Memory B cell (primary cell): ENCODE measurements around the gene CAMSAP2.
"Not testable (repeated sequence)": the region's sequence is repeated elsewhere in the genome, so short reads cannot be mapped to it uniquely, and the experiment has no call there.

ENCODE experiments used
- ATAC-seq: fragments of 150-1000 bp; cut with Tn5 transposase; 2 replicates; pipeline ENCODE4 v1.10.0; 2021; ENCODE audit warnings: low read depth, mild to moderate bottlenecking, moderate library complexity
- DNase-seq, 2 donors: peaks; one replicate each; pipeline ENCODE4 v3.0.0; 2022; ENCODE audit warnings: low spot score in 2 of 2
- H3K27ac Mint-ChIP-seq: one replicate; pipeline ENCODE4 v1.8.0; 2022; ENCODE audit warnings: mild to moderate bottlenecking, moderate library complexity, mixed read lengths
- H3K27me3 Mint-ChIP-seq: one replicate; pipeline ENCODE4 v1.8.0; 2022; ENCODE audit warnings: mixed read lengths
- H3K36me3 Mint-ChIP-seq: one replicate; pipeline ENCODE4 v1.8.0; 2022; ENCODE audit warnings: mild to moderate bottlenecking, mixed read lengths
- H3K4me1 Mint-ChIP-seq: one replicate; pipeline ENCODE4 v1.8.0; 2022; ENCODE audit warnings: mixed read lengths
- H3K4me3 Mint-ChIP-seq: one replicate; pipeline ENCODE4 v1.8.0; 2022; ENCODE audit warnings: mild to moderate bottlenecking, moderate library complexity, mixed read lengths
- H3K9me3 Mint-ChIP-seq: one replicate; pipeline ENCODE4 v1.8.0; 2022; ENCODE audit warnings: mixed read lengths

The CAMSAP2 gene

GRCh38 chr1:200783926-200784325 lies 45.2 kb downstream of the CAMSAP2 start:
- H3K9me3 Mint-ChIP-seq = peaks cover 4% of the 10 kb centered on the region
- no peak overlapping the region for H3K27ac Mint-ChIP-seq
- DNase-seq (no peak), ATAC-seq (no peak)
- peaks cover 5% of the 10 kb centered on the region for H3K36me3 Mint-ChIP-seq
- peaks cover 1% of the 10 kb centered on the region for H3K27me3 Mint-ChIP-seq
- H3K4me1 Mint-ChIP-seq = peaks cover 5% of the 10 kb centered on the region
- H3K4me3 Mint-ChIP-seq = no peak overlapping the region

GRCh38 chr1:200784576-200784975 lies 45.9 kb downstream of the CAMSAP2 start:
- no peak overlapping the region for H3K27ac Mint-ChIP-seq
- no peak overlapping the region for H3K4me3 Mint-ChIP-seq
- H3K9me3 Mint-ChIP-seq = peaks cover 4% of the 10 kb centered on the region
- ATAC-seq = no peak
- DNase-seq = no peak
- H3K4me1 Mint-ChIP-seq = peaks cover 5% of the 10 kb centered on the region
- H3K27me3 Mint-ChIP-seq = peaks cover 3% of the 10 kb centered on the region
- H3K36me3 Mint-ChIP-seq = peaks cover 5% of the 10 kb centered on the region

GRCh38 chr1:200786788-200787187 lies 48.1 kb downstream of the CAMSAP2 start:
- Mint-ChIP-seq H3K9me3 (peaks cover 4% of the 10 kb centered on the region), H3K36me3 (peaks cover 5% of the 10 kb centered on the region), H3K27me3 (peaks cover 4% of the 10 kb centered on the region), H3K4me1 (no peaks in the 10 kb centered on the region), H3K4me3 (no peak overlapping the region), H3K27ac (no peak overlapping the region)
- ATAC-seq (no peak), DNase-seq (no peak)

- Mint-ChIP-seq H3K9me3 (peaks cover 8% of the 10 kb centered on the region), H3K27ac (no peak overlapping the region), H3K4me1 (no peaks in the 10 kb centered on the region), H3K27me3 (peaks cover 4% of the 10 kb centered on the region), H3K36me3 (peaks cover 5% of the 10 kb centered on the region), H3K4me3 (no peak overlapping the region)
- ATAC-seq = no peak
- no peak for DNase-seq
These were observed 49.2 kb downstream of the CAMSAP2 start for GRCh38 chr1:200787896-200788387.

GRCh38 chr1:200791012-200791411 lies 52.3 kb downstream of the CAMSAP2 start:
- H3K4me1 Mint-ChIP-seq, ATAC-seq, H3K4me3 Mint-ChIP-seq, H3K9me3 Mint-ChIP-seq, DNase-seq, H3K27ac Mint-ChIP-seq, H3K36me3 Mint-ChIP-seq, H3K27me3 Mint-ChIP-seq: not testable (repeated sequence)

- DNase-seq (no peak), ATAC-seq (no peak)
- Mint-ChIP-seq H3K27ac (no peak overlapping the region), H3K4me1 (no peaks in the 10 kb centered on the region), H3K9me3 (peaks cover 3% of the 10 kb centered on the region), H3K27me3 (peaks cover 3% of the 10 kb centered on the region), H3K4me3 (no peak overlapping the region), H3K36me3 (no peaks in the 10 kb centered on the region)
These were observed 55.0 kb downstream of the CAMSAP2 start for GRCh38 chr1:200793677-200794076.

GRCh38 chr1:200794506-200795065 lies 55.9 kb downstream of the CAMSAP2 start:
- Mint-ChIP-seq H3K36me3 (no peaks in the 10 kb centered on the region), H3K27ac (no peak overlapping the region), H3K27me3 (peaks cover 1% of the 10 kb centered on the region), H3K4me3 (no peak overlapping the region), H3K9me3 (peaks cover 3% of the 10 kb centered on the region), H3K4me1 (no peaks in the 10 kb centered on the region)
- DNase-seq (no peak), ATAC-seq (no peak)

- Mint-ChIP-seq H3K27me3 (peaks cover 1% of the 10 kb centered on the region), H3K27ac (no peak overlapping the region), H3K9me3 (peaks cover 3% of the 10 kb centered on the region), H3K4me3 (no peak overlapping the region), H3K4me1 (no peaks in the 10 kb centered on the region), H3K36me3 (no peaks in the 10 kb centered on the region)
- ATAC-seq (no peak), DNase-seq (no peak)
These were observed 56.5 kb downstream of the CAMSAP2 start for GRCh38 chr1:200795156-200795555.

GRCh38 chr1:200802042-200802441 lies 63.3 kb downstream of the CAMSAP2 start:
- DNase-seq = no peak
- Mint-ChIP-seq H3K27ac (no peak overlapping the region), H3K27me3 (peaks cover 6% of the 10 kb centered on the region), H3K4me3 (no peak overlapping the region), H3K4me1 (peaks cover 4% of the 10 kb centered on the region), H3K36me3 (no peaks in the 10 kb centered on the region), H3K9me3 (no peaks in the 10 kb centered on the region)
- ATAC-seq = no peak

GRCh38 chr1:200802865-200803512 lies 64.3 kb downstream of the CAMSAP2 start:
- Mint-ChIP-seq H3K36me3 (no peaks in the 10 kb centered on the region), H3K27ac (no peak overlapping the region), H3K27me3 (peaks cover 6% of the 10 kb centered on the region), H3K4me1 (peaks cover 4% of the 10 kb centered on the region), H3K9me3 (no peaks in the 10 kb centered on the region), H3K4me3 (no peak overlapping the region)
- peak; percentile 63 to 66 for DNase-seq
- peak; percentile 84 for ATAC-seq

GRCh38 chr1:200805719-200806118 lies 67.0 kb downstream of the CAMSAP2 start:
- peaks cover 8% of the 10 kb centered on the region for H3K27me3 Mint-ChIP-seq
- H3K4me1 Mint-ChIP-seq = peaks cover 4% of the 10 kb centered on the region
- no peaks in the 10 kb centered on the region for H3K9me3 Mint-ChIP-seq
- ATAC-seq = no peak
- no peak for DNase-seq
- no peaks in the 10 kb centered on the region for H3K36me3 Mint-ChIP-seq
- H3K27ac Mint-ChIP-seq = no peak overlapping the region
- no peak overlapping the region for H3K4me3 Mint-ChIP-seq

GRCh38 chr1:200808846-200809245 lies 70.2 kb downstream of the CAMSAP2 start:
- Mint-ChIP-seq H3K9me3 (no peaks in the 10 kb centered on the region), H3K4me1 (no peaks in the 10 kb centered on the region), H3K36me3 (no peaks in the 10 kb centered on the region), H3K27me3 (peaks cover 12% of the 10 kb centered on the region), H3K27ac (no peak overlapping the region), H3K4me3 (no peak overlapping the region)
- DNase-seq (no peak), ATAC-seq (no peak)

GRCh38 chr1:200811704-200812103 lies 73.0 kb downstream of the CAMSAP2 start:
- no peak overlapping the region for H3K4me3 Mint-ChIP-seq
- no peak for ATAC-seq
- no peaks in the 10 kb centered on the region for H3K9me3 Mint-ChIP-seq
- H3K27ac Mint-ChIP-seq = no peak overlapping the region
- H3K36me3 Mint-ChIP-seq = no peaks in the 10 kb centered on the region
- no peak for DNase-seq
- peaks cover 11% of the 10 kb centered on the region for H3K27me3 Mint-ChIP-seq
- H3K4me1 Mint-ChIP-seq = no peaks in the 10 kb centered on the region

- not testable (repeated sequence) for H3K9me3 Mint-ChIP-seq
These were observed 78.0 kb downstream of the CAMSAP2 start for GRCh38 chr1:200816624-200817224.

More at GRCh38 chr1:200816624-200817224, 78.0 kb downstream of the CAMSAP2 start:
- not testable (repeated sequence) for ATAC-seq, H3K4me3 Mint-ChIP-seq, H3K36me3 Mint-ChIP-seq, H3K27me3 Mint-ChIP-seq, DNase-seq, H3K27ac Mint-ChIP-seq, H3K4me1 Mint-ChIP-seq
